AG04450 (cell line): ENCODE results near the gene CHL1. TPM values are rescaled to one million over a fixed set of nuclear protein-coding genes. Genes with fewer than 3 reads are reported as not detected.

Experiments used
- CTCF ChIA-PET: fragments of 300-600, 350-600 bp; formaldehyde crosslinking; extraction: SDS; loops from one replicate; lab custom pipeline; 2022; ENCODE audit warnings: antibody characterized with exemption, inconsistent platforms; lab: Charles Lee
- POLR2A ChIA-PET: fragments of 350-600 bp; formaldehyde crosslinking; extraction: SDS; loops from one replicate; lab custom pipeline; 2021; ENCODE audit warnings: antibody characterized with exemption, inconsistent platforms; lab: Yijun Ruan, JAX
- DNase-seq: peaks from one replicate; pipeline ENCODE4 v3.0.0-alpha.2; 2011; ENCODE audit warnings: low read depth, low spot score
- H3K27ac ChIP-seq: one replicate; pipeline ENCODE4 v1.5.1; 2012; ENCODE audit warnings: low read depth, low read length, control low read depth
- H3K27me3 ChIP-seq: one replicate; pipeline ENCODE4 v1.6.0; 2012; ENCODE audit warnings: low read length; ENCODE audit not compliant: control insufficient read depth, insufficient read depth
- H3K4me3 ChIP-seq: 2 replicates; pipeline ENCODE4 v1.5.1; 2011; ENCODE audit warnings: mild to moderate bottlenecking, low read depth, low read length, control low read depth
- H3K9me3 ChIP-seq: 2 replicates; pipeline ENCODE4 v1.5.1; 2012; ENCODE audit warnings: low read length; ENCODE audit not compliant: control insufficient read depth, insufficient read depth
- CTCF ChIP-seq: IDR thresholded peaks from 2 replicates; pipeline ENCODE4 v1.5.1; 2011; ENCODE audit warnings: low read depth, low read length, control low read depth, inconsistent platforms
- polyA plus RNA-seq: library from polyadenylated mRNA; depleted of rRNA; stranded (reverse); fragments of >200 nt; gene quantifications from 2 replicates; pipeline ENCODE4 v1.2.3, GENCODE V29; 2011

The CHL1 gene
- polyA plus RNA-seq, 1 experiment, result 0.40 TPM

GRCh38 chr3:166799-167198 lies 29.8 kb upstream of the CHL1 start:
- ChIA-PET CTCF (interaction anchor here (0.7 kb wide), 1 partner anchor 188 kb away, joined by 3 read pairs; no protein-coding TSS in a partner anchor), POLR2A (no interaction called here)
- no peak for DNase-seq
- no peaks in the 10 kb centered on the region for H3K9me3 ChIP-seq
- H3K4me3 ChIP-seq, result no peak overlapping the region
- no peak overlapping the region for H3K27ac ChIP-seq
- no peaks in the 10 kb centered on the region for H3K27me3 ChIP-seq
- no peak for TF ChIP-seq CTCF

- ChIA-PET POLR2A (no interaction called here), CTCF (interaction anchor here (2.8 kb wide), 1 partner anchor 180 kb away, joined by 14 read pairs; no protein-coding TSS in a partner anchor)
- no peak overlapping the region for H3K27ac ChIP-seq
- no peaks in the 10 kb centered on the region for H3K9me3 ChIP-seq
- no peaks in the 10 kb centered on the region for H3K27me3 ChIP-seq
- no peak for DNase-seq
- no peak overlapping the region for H3K4me3 ChIP-seq
- TF ChIP-seq CTCF, result no peak
These were observed 22.7 kb upstream of the CHL1 start for GRCh38 chr3:173886-174285.

GRCh38 chr3:184976-185375 lies 11.6 kb upstream of the CHL1 start:
- POLR2A ChIA-PET, result no interaction called here
- no peak for DNase-seq
- Histone ChIP-seq H3K27me3 (no peaks in the 10 kb centered on the region), H3K9me3 (no peaks in the 10 kb centered on the region), H3K27ac (no peak overlapping the region), H3K4me3 (no peak overlapping the region)
- CTCF ChIA-PET, result no interaction called here
- no peak for TF ChIP-seq CTCF

GRCh38 chr3:192215-192929 lies 4.2 kb upstream of the CHL1 start:
- H3K9me3 ChIP-seq, result no peaks in the 10 kb centered on the region; the same call in 1 of the 2 replicates
- no peak overlapping the region for H3K4me3 ChIP-seq
- CTCF ChIA-PET, result no interaction called here

More at GRCh38 chr3:192215-192929, 4.2 kb upstream of the CHL1 start:
- no peak for DNase-seq
- peaks cover 24% of the 10 kb centered on the region for H3K27me3 ChIP-seq
- H3K27ac ChIP-seq, result no peak overlapping the region
- POLR2A ChIA-PET, result no interaction called here
- no peak for TF ChIP-seq CTCF
